Transverse colon (tissue), 4 donors: Measurements from ENCODE around the gene CTU1. TPM values are rescaled to one million over a fixed set of nuclear protein-coding genes. Genes with fewer than 3 reads are reported as not detected.
A peak's percentile ranks its signal among the peaks of the same experiment; 100 is the strongest.

Source experiments
- DNase-seq: peaks from one replicate; pipeline ENCODE4 v3.0.0-alpha.2; 2019
- H3K27ac ChIP-seq, 4 donors: fragments of 200-600 bp; sonication (generic); 2 replicates each; pipeline ENCODE4 v1.5.1; 2016 to 2018; ENCODE audit warnings: inconsistent platforms in 4 of 4
- H3K27me3 ChIP-seq: fragments of 200-600 bp; sonication (generic); 2 replicates; pipeline ENCODE4 v1.5.1; 2017; ENCODE audit warnings: inconsistent platforms
- H3K36me3 ChIP-seq, 4 donors: fragments of 200-600 bp; sonication (generic); 2 replicates each; pipeline ENCODE4 v1.5.1; 2017 to 2019; ENCODE audit warnings: inconsistent platforms in 4 of 4
- H3K4me1 ChIP-seq, 4 donors: fragments of 200-600 bp; sonication (generic); 2 replicates each; pipeline ENCODE4 v1.5.1; 2017 to 2020; ENCODE audit warnings: inconsistent platforms in 4 of 4
- H3K4me3 ChIP-seq, 4 donors: fragments of 200-600 bp; sonication (generic); 1 replicate in 1 of 4; 2 replicates in 3 of 4; pipeline versions ENCODE4 v1.5.1 to v1.6.1; 2017 to 2019; ENCODE audit warnings: inconsistent platforms in 4 of 4
- H3K9me3 ChIP-seq, 2 donors: fragments of 200-600 bp; sonication (generic); 2 replicates each; pipeline ENCODE4 v1.5.1; 2017 to 2019; ENCODE audit warnings: inconsistent platforms in 2 of 2
- EP300 ChIP-seq: sonication (generic); formaldehyde crosslinking; IDR thresholded peaks from one replicate; pipeline ENCODE4 v1.6.1; 2017; ENCODE audit warnings: antibody characterized with exemption, low read depth
- POLR2A ChIP-seq: fragments of 450-650 bp; IDR thresholded peaks from one replicate; pipeline ENCODE4 v1.6.1; 2016; ENCODE audit warnings: antibody characterized with exemption, mild to moderate bottlenecking, moderate library complexity
- POLR2AphosphoS5 ChIP-seq, 3 donors: sonication (generic); formaldehyde crosslinking; IDR thresholded peaks; one replicate each; pipeline ENCODE4 v1.6.1; 2016; ENCODE audit warnings: antibody characterized with exemption in 3 of 3
- WGBS, 2 donors: methylation state at CpG; one replicate each; pipeline ENCODE4 v1.1.5; 2018; ENCODE audit warnings: low coverage in 1 of 2; 5-methylcytosine and 5-hydroxymethylcytosine counted together
- in situ Hi-C, 4 donors: fragments of 200-750 bp; cut with MboI; loops; one replicate each; pipeline versions ENCODE4 v1.15.0 to v1.15.1; 2017; ENCODE audit warnings: low sequenced_read_pairs in 3 of 4, low pct_ligation_motif_present in 1 of 4, low pct_unique_long_range_greater_than_20kb in 1 of 4
- intact Hi-C: fragments of 100-400 bp; cut with DNase I; formaldehyde crosslinking; loops from one replicate; pipeline ENCODE4 v1.15.1; 2023; ENCODE audit warnings: low total_unique reads
- total RNA-seq, 4 donors: library from RNA; depleted of rRNA; stranded (reverse); fragments of >200 nt; gene quantifications; one replicate each; pipeline ENCODE4 v1.1.0, GENCODE V29; 2016
- TF ChIP-seq, protein P1 (sequence below), 5 experiments: fragments of 200-600 bp in 3 of 5; fragments of 450-650 bp in 2 of 5; sonication (generic) in 3 of 5; IDR thresholded peaks; 1 replicate in 2 of 5; 2 replicates in 3 of 5; pipeline ENCODE4 v1.5.1; 2016 to 2017; ENCODE audit warnings: antibody characterized with exemption in 5 of 5, inconsistent platforms in 3 of 5, mild to moderate bottlenecking in 2 of 5, moderate library complexity in 1 of 5

The CTU1 gene
- total RNA-seq, 4 donors from 2014 or later = 3.4 to 35.4 (median 7.3) TPM

DNA sequence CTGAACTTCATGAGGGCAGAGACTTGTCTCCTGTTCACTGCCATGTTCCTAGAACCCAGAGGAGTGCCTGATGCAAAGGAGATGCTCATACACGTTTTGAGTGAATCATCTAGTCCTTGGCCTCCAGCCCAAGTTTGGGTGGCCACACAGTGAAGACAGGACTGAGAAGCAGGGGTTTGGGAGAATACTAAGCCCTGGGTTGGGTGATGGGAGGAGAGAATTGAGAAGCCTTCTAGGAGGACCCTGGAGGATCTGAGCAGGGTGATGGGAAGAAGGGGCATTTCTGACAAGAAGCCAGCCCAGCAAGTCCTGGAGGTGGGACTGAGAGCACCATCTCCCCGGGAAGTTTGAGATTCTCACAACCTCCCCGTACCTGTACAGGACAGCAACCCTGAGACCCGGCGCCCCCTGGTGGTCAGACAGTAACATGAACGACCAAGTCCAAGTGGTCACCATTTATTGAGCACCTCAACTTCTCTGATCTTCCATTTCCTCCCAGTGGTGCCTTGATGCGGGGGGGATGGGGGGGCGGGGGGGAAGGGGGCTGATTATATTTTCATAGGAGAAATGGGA, 11.0 kb downstream of the CTU1 start:
- no peak for TF ChIP-seq EP300
- TF ChIP-seq, protein P1, sequence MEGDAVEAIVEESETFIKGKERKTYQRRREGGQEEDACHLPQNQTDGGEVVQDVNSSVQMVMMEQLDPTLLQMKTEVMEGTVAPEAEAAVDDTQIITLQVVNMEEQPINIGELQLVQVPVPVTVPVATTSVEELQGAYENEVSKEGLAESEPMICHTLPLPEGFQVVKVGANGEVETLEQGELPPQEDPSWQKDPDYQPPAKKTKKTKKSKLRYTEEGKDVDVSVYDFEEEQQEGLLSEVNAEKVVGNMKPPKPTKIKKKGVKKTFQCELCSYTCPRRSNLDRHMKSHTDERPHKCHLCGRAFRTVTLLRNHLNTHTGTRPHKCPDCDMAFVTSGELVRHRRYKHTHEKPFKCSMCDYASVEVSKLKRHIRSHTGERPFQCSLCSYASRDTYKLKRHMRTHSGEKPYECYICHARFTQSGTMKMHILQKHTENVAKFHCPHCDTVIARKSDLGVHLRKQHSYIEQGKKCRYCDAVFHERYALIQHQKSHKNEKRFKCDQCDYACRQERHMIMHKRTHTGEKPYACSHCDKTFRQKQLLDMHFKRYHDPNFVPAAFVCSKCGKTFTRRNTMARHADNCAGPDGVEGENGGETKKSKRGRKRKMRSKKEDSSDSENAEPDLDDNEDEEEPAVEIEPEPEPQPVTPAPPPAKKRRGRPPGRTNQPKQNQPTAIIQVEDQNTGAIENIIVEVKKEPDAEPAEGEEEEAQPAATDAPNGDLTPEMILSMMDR (IDR thresholded peaks at IDR 0.05) = peak; percentile 40 to 68 (median 58)
- in situ Hi-C loops (no loop called here), intact Hi-C loops (no loop called here)
- WGBS, 2 donors = 0 to 5% methylated on average over 2 to 7 of the region's 8 CpGs
- Histone ChIP-seq H3K4me1 (peaks cover 0 to 8% (median 0%) of the 10 kb centered on the region in 4 donors), H3K4me3 (no peak overlapping the region), H3K9me3 (no peaks in the 10 kb centered on the region), H3K27ac (no peak overlapping the region), H3K27me3 (no peaks in the 10 kb centered on the region), H3K36me3 (no peaks in the 10 kb centered on the region)
- peak; percentile 61 for DNase-seq

DNA sequence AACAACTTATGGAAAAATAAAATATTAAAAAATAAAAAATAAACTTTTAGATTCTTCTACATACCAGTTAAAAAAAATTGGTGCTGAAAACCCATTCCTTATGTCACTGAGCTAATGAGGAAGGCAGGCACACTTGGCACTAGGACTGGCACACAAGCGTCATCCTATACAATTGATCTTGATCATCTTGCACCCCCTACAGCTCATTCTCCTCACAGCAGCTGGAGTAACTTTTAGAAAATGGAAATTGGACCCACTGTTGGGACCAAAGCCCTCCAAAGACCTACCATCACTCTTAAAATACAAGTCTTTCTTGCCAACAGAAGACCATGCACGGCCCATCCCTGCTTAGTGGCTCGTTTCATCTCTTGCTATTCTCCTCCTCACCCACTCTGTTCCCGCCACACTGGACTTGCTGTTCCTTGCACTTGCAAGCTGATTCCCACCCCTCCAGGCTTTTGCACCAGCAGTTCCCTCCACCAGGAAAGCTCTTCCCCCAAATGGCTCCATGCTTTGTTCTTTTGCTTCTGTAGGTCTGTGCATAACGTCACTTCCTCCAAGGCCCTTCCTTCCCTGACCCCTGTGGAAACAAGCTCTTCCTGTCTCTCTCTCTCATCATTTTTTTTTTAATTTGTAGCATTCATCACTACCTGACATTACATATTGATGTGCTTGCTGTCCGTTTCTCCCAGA, 11.6 kb downstream of the CTU1 start:
- Histone ChIP-seq H3K36me3 (no peaks in the 10 kb centered on the region), H3K4me3 (no peak overlapping the region), H3K27me3 (no peaks in the 10 kb centered on the region), H3K4me1 (peaks cover 0 to 9% (median 0%) of the 10 kb centered on the region in 4 donors), H3K9me3 (no peaks in the 10 kb centered on the region), H3K27ac (no peak overlapping the region)
- WGBS, 2 donors = 51 to 86% methylated on average over 2 to 6 of the region's 6 CpGs
- in situ Hi-C loops (no loop called here), intact Hi-C loops (no loop called here)
- DNase-seq = no peak
- TF ChIP-seq, protein P1 (IDR thresholded peaks at IDR 0.05) = no peak
- TF ChIP-seq EP300 = no peak
- no peak for TF ChIP-seq POLR2AphosphoS5 (IDR thresholded peaks at IDR 0.05)
- TF ChIP-seq POLR2A = no peak

GRCh38 chr19:51094696-51095279, 13.4 kb downstream of the CTU1 start:
- Histone ChIP-seq H3K27me3 (no peaks in the 10 kb centered on the region), H3K27ac (no peak overlapping the region), H3K9me3 (no peaks in the 10 kb centered on the region), H3K4me3 (no peak overlapping the region), H3K4me1 (peaks cover 0 to 8% (median 0%) of the 10 kb centered on the region in 4 donors), H3K36me3 (no peaks in the 10 kb centered on the region)
- in situ Hi-C loops = no loop called here
- TF ChIP-seq, protein P1 (IDR thresholded peaks at IDR 0.05) = peak; percentile 54 to 67 (median 57)
- TF ChIP-seq EP300 (no peak), POLR2AphosphoS5 (IDR thresholded peaks at IDR 0.05) (no peak)
- WGBS, 2 donors = 29 to 83% methylated on average over 2 to 15 of the region's 15 CpGs
- intact Hi-C loops = no loop called here
- no peak for DNase-seq

DNA sequence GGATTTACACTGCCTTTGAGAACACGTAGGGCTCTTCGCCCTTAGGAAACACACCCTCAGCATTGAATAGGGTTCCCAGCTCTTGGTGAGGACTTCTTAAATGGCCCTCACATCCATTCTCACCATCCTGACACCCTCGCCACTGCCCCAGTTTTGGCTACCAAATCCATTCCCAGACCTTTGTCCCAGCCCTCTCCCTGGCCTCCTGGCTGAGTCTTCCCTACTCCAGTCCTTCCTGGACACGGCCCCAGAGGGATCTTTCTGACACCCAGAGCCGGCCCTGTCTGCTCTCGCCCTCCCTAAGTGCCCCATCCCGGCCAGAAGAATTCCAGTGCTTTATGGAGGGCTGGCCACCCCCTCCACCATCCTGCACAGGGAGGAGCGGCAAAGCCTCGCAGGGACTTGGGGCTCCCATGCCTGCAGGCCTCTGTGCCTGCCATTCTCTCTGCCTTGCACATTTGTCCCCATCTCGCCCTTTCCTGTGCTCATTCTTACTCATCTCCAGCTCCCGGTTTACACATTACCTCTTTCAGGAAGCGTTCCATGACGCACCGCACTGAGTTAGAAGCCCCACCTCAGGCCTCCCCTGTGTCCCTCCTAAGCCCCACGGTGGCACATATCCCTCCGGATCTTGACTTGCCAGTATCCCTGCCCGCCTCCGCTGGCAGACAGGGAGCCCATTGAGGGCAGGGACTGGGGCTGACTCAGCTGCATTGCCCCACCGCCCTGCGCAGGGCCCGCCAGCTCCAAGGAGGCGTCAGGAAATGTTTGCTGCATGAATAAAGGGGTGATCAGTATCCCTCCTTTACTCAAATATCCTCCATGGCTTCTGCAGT, 14.5 kb downstream of the CTU1 start:
- Histone ChIP-seq H3K27ac (no peak overlapping the region), H3K36me3 (no peaks in the 10 kb centered on the region), H3K4me3 (no peak overlapping the region), H3K4me1 (peaks cover 0 to 8% (median 0%) of the 10 kb centered on the region in 4 donors), H3K27me3 (no peaks in the 10 kb centered on the region), H3K9me3 (no peaks in the 10 kb centered on the region)
- in situ Hi-C loops (no loop called here), intact Hi-C loops (no loop called here)
- WGBS, 2 donors = 75 to 83% methylated on average over 7 to 22 of the region's 22 CpGs
- no peak for TF ChIP-seq POLR2A
- no peak for DNase-seq
